Measurements from ENCODE around the gene VAC14. TPM values are rescaled to one million over a fixed set of nuclear protein-coding genes. Genes with fewer than 3 reads are reported as not detected.
"Not testable (repeated sequence)": the region's sequence is repeated elsewhere in the genome, so short reads cannot be mapped to it uniquely, and the experiment has no call there.

The VAC14 gene
- 43.5 TPM for polyA plus RNA-seq (2013, experiment 1 of 2)
- 49.7 TPM for polyA plus RNA-seq (2013, experiment 2 of 2)

- H3K4me1 ChIP-seq (ENCODE audit: insufficient read depth, low read length): peaks cover 14% of the 10 kb centered on the region
- H3K27me3 ChIP-seq (ENCODE audit: insufficient read depth, low read length): peaks cover 24% of the 10 kb centered on the region; the same call in 1 of the 2 replicates
- peak within 1 kb of the TSS; percentile 97 for H3K4me3 ChIP-seq (ENCODE audit: low read length)
- H3K36me3 ChIP-seq (ENCODE audit: insufficient read depth, low read length): peaks cover 14% of the 10 kb centered on the region; the same call in 1 of the 2 replicates
- no peaks in the 10 kb centered on the region for H3K9me3 ChIP-seq (ENCODE audit: insufficient read depth, low read depth, low read length)
- under 1% methylated on average over 63 of the region's 64 CpGs for WGBS
- H3K27ac ChIP-seq (ENCODE audit: low read depth, low read length): peak within 1 kb of the TSS; percentile 74
- H3K9ac ChIP-seq (ENCODE audit: low read depth, low read length): peak within 1 kb of the TSS; percentile 94
Measured at GRCh38 chr16:70800781-70801480, at the start of gene VAC14. VAC14 (minus strand) TSS chr16:70801158; CDS start chr16:70800900, 258 bp downstream.

DNA sequence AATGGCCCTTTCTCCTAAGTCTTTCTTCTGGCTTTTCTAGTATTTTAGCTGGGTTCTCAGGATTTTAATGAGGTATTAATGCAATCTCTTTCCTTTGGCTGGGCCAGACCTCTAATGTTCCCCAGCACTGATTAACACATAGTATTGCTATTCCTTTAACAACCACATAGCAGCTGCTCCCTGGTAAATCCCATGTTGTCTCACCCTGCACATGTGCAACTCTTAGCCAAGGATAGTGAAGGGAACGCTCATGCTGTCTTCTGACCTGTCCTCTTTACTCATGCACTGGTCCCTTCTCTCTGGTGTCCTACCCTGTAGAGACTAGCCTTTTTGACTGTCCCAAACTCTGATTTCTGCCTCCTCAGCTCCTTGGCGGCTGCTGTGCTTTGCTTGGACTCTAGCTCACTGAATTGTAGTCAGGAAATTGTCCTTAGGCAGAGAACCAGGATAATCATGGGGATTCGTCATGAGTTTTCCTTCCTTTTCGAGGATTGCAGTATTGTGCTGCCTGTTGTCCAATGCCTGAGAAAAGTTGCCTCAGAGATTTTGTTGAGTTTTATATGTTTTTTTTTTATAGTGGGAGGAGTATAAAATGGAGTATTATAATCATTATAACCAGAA lies 22.6 kb upstream of the VAC14 start:
- not testable (repeated sequence) for H3K27me3 ChIP-seq (ENCODE audit: insufficient read depth, low read length); H3K9ac ChIP-seq (ENCODE audit: low read depth, low read length); H3K36me3 ChIP-seq (ENCODE audit: insufficient read depth, low read length); H3K9me3 ChIP-seq (ENCODE audit: insufficient read depth, low read depth, low read length); H3K4me3 ChIP-seq (ENCODE audit: low read length); H3K4me1 ChIP-seq (ENCODE audit: insufficient read depth, low read length); H3K27ac ChIP-seq (ENCODE audit: low read depth, low read length)
- WGBS: no CpG with 5 or more reads among the region's 4 CpGs

- H3K9me3 ChIP-seq (ENCODE audit: insufficient read depth, low read depth, low read length); H3K27ac ChIP-seq (ENCODE audit: low read depth, low read length); H3K4me3 ChIP-seq (ENCODE audit: low read length); H3K9ac ChIP-seq (ENCODE audit: low read depth, low read length); H3K27me3 ChIP-seq (ENCODE audit: insufficient read depth, low read length); H3K36me3 ChIP-seq (ENCODE audit: insufficient read depth, low read length); H3K4me1 ChIP-seq (ENCODE audit: insufficient read depth, low read length): not testable (repeated sequence)
- no CpG with 5 or more reads among the region's 2 CpGs for WGBS
Measured at GRCh38 chr16:70822734-70823133, 21.8 kb upstream of the VAC14 start.

- not testable (repeated sequence) for H3K4me1 ChIP-seq (ENCODE audit: insufficient read depth, low read length); H3K4me3 ChIP-seq (ENCODE audit: low read length); H3K27ac ChIP-seq (ENCODE audit: low read depth, low read length); H3K36me3 ChIP-seq (ENCODE audit: insufficient read depth, low read length); H3K9ac ChIP-seq (ENCODE audit: low read depth, low read length); H3K9me3 ChIP-seq (ENCODE audit: insufficient read depth, low read depth, low read length); H3K27me3 ChIP-seq (ENCODE audit: insufficient read depth, low read length)
- 91% methylated on average over 8 of the region's 13 CpGs for WGBS
Measured at GRCh38 chr16:70818088-70818487, 17.1 kb upstream of the VAC14 start.

- H3K27ac ChIP-seq (ENCODE audit: low read depth, low read length): no peak overlapping the region
- H3K4me3 ChIP-seq (ENCODE audit: low read length): no peak overlapping the region
- no peaks in the 10 kb centered on the region for H3K9me3 ChIP-seq (ENCODE audit: insufficient read depth, low read depth, low read length)
- no peak overlapping the region for H3K9ac ChIP-seq (ENCODE audit: low read depth, low read length)
- H3K4me1 ChIP-seq (ENCODE audit: insufficient read depth, low read length): no peaks in the 10 kb centered on the region
- WGBS: 74% methylated on average over 9 of the region's 9 CpGs
- no peaks in the 10 kb centered on the region for H3K36me3 ChIP-seq (ENCODE audit: insufficient read depth, low read length)
- peaks cover 28% of the 10 kb centered on the region for H3K27me3 ChIP-seq (ENCODE audit: insufficient read depth, low read length)
Measured at GRCh38 chr16:70809392-70810060, 8.6 kb upstream of the VAC14 start.

GRCh38 chr16:70808371-70808770 lies 7.4 kb upstream of the VAC14 start:
- Histone ChIP-seq H3K9me3 (ENCODE audit: insufficient read depth, low read depth, low read length) (no peaks in the 10 kb centered on the region), H3K4me1 (ENCODE audit: insufficient read depth, low read length) (no peaks in the 10 kb centered on the region), H3K9ac (ENCODE audit: low read depth, low read length) (no peak overlapping the region), H3K27me3 (ENCODE audit: insufficient read depth, low read length) (peaks cover 33% of the 10 kb centered on the region), H3K4me3 (ENCODE audit: low read length) (no peak overlapping the region), H3K27ac (ENCODE audit: low read depth, low read length) (no peak overlapping the region), H3K36me3 (ENCODE audit: insufficient read depth, low read length) (no peaks in the 10 kb centered on the region)

- no peak overlapping the region for H3K27ac ChIP-seq (ENCODE audit: low read depth, low read length)
- H3K36me3 ChIP-seq (ENCODE audit: insufficient read depth, low read length): no peaks in the 10 kb centered on the region
- H3K27me3 ChIP-seq (ENCODE audit: insufficient read depth, low read length): peaks cover 47% of the 10 kb centered on the region
- peaks cover 5% of the 10 kb centered on the region for H3K4me1 ChIP-seq (ENCODE audit: insufficient read depth, low read length)
- 89% methylated on average over 3 of the region's 3 CpGs for WGBS
- no peaks in the 10 kb centered on the region for H3K9me3 ChIP-seq (ENCODE audit: insufficient read depth, low read depth, low read length)
- no peak overlapping the region for H3K4me3 ChIP-seq (ENCODE audit: low read length)
- H3K9ac ChIP-seq (ENCODE audit: low read depth, low read length): no peak overlapping the region
Measured at GRCh38 chr16:70805787-70806186, 4.8 kb upstream of the VAC14 start.

- H3K4me1 ChIP-seq (ENCODE audit: insufficient read depth, low read length): peaks cover 5% of the 10 kb centered on the region
- H3K27me3 ChIP-seq (ENCODE audit: insufficient read depth, low read length): peaks cover 47% of the 10 kb centered on the region
- H3K4me3 ChIP-seq (ENCODE audit: low read length): no peak overlapping the region
- no peak overlapping the region for H3K9ac ChIP-seq (ENCODE audit: low read depth, low read length)
- no peaks in the 10 kb centered on the region for H3K9me3 ChIP-seq (ENCODE audit: insufficient read depth, low read depth, low read length)
- no peaks in the 10 kb centered on the region for H3K36me3 ChIP-seq (ENCODE audit: insufficient read depth, low read length)
- H3K27ac ChIP-seq (ENCODE audit: low read depth, low read length): no peak overlapping the region
- WGBS: 80% methylated on average over 6 of the region's 6 CpGs
Measured at GRCh38 chr16:70805380-70805779, 4.4 kb upstream of the VAC14 start.

DNA sequence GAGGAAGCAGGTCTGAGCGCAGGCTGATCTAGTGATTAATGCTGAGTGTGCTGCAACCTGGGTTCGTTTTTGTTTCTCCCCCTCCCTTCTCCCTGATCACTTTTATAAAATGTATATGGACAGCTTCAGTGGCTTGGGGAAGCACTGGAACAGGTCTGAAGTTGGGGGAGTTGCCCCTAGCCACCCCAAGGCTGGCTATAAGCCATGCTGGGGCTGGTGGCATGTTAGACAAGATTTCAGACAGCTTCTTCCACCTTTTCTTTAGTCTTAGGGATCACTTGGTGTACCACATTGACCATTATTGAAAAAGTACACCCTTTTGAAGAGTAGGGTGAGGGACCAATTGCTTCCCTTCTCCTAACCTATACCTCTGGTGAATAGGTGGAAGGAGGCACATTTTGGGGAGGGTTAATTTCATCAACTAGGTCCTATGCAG lies 3.8 kb upstream of the VAC14 start:
- H3K4me3 ChIP-seq (ENCODE audit: low read length): no peak overlapping the region
- H3K9ac ChIP-seq (ENCODE audit: low read depth, low read length): no peak overlapping the region
- peaks cover 47% of the 10 kb centered on the region for H3K27me3 ChIP-seq (ENCODE audit: insufficient read depth, low read length)
- H3K9me3 ChIP-seq (ENCODE audit: insufficient read depth, low read depth, low read length): no peaks in the 10 kb centered on the region
- WGBS: 83% methylated on average over 1 of the region's 2 CpGs
- peaks cover 10% of the 10 kb centered on the region for H3K4me1 ChIP-seq (ENCODE audit: insufficient read depth, low read length)
- no peak overlapping the region for H3K27ac ChIP-seq (ENCODE audit: low read depth, low read length)
- H3K36me3 ChIP-seq (ENCODE audit: insufficient read depth, low read length): no peaks in the 10 kb centered on the region

- peaks cover 14% of the 10 kb centered on the region for H3K4me1 ChIP-seq (ENCODE audit: insufficient read depth, low read length)
- no peaks in the 10 kb centered on the region for H3K36me3 ChIP-seq (ENCODE audit: insufficient read depth, low read length)
- H3K9me3 ChIP-seq (ENCODE audit: insufficient read depth, low read depth, low read length): no peaks in the 10 kb centered on the region
- H3K4me3 ChIP-seq (ENCODE audit: low read length): no peak overlapping the region
- WGBS: 77% methylated on average over 8 of the region's 8 CpGs
- no peak overlapping the region for H3K9ac ChIP-seq (ENCODE audit: low read depth, low read length)
- H3K27me3 ChIP-seq (ENCODE audit: insufficient read depth, low read length): peaks cover 47% of the 10 kb centered on the region
- no peak overlapping the region for H3K27ac ChIP-seq (ENCODE audit: low read depth, low read length)
Measured at GRCh38 chr16:70804153-70804733, 3.3 kb upstream of the VAC14 start.

DNA sequence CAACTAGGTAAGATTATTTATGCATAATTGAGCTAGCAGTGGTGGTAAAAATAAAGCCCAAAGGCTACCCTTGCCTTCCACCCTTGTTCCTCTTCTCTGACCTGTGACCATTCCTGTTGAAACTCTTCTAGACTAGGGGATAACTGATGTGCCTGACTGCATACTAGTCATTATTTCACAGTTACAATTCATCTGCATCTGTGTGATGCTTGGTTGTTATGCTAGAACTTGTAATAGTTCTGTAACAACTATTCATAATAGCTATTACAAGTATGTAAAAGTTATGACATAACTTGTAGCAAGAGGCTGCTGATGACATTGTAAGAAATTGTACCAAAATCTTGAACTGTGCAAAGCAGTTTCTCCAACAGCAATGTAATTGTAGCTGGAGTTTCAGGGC lies 2.4 kb upstream of the VAC14 start:
- H3K4me1 ChIP-seq (ENCODE audit: insufficient read depth, low read length): peaks cover 14% of the 10 kb centered on the region
- H3K4me3 ChIP-seq (ENCODE audit: low read length): no peak overlapping the region
- H3K27ac ChIP-seq (ENCODE audit: low read depth, low read length): no peak overlapping the region
- no peak overlapping the region for H3K9ac ChIP-seq (ENCODE audit: low read depth, low read length)
- peaks cover 43% of the 10 kb centered on the region; the same call in 1 of the 2 replicates for H3K27me3 ChIP-seq (ENCODE audit: insufficient read depth, low read length)
- peaks cover 8% of the 10 kb centered on the region; the same call in 1 of the 2 replicates for H3K36me3 ChIP-seq (ENCODE audit: insufficient read depth, low read length)
- no peaks in the 10 kb centered on the region for H3K9me3 ChIP-seq (ENCODE audit: insufficient read depth, low read depth, low read length)
